Stomach (tissue), 4 donors: ENCODE measurements around the gene MTMR10.

Experiments
- POLR2A ChIP-seq, 4 donors: fragments of 450-650 bp; IDR thresholded peaks; one replicate each; pipeline ENCODE4 v1.6.1; 2016; ENCODE audit warnings: antibody characterized with exemption in 4 of 4, control low read depth in 2 of 4, mild to moderate bottlenecking in 1 of 4, moderate library complexity in 1 of 4
- POLR2AphosphoS5 ChIP-seq, 3 donors: sonication (generic); formaldehyde crosslinking; IDR thresholded peaks; one replicate each; pipeline ENCODE4 v1.6.1; 2016; ENCODE audit warnings: antibody characterized with exemption in 3 of 3
- TF ChIP-seq, protein P1 (sequence below), 7 experiments: fragments of 450-650 bp in 4 of 7; fragments of 200-600 bp in 3 of 7; sonication (generic) in 3 of 7; IDR thresholded peaks; one replicate each; pipeline ENCODE4 v1.5.1; 2016 to 2019; ENCODE audit warnings: antibody characterized with exemption in 7 of 7, control low read depth in 2 of 7, mild to moderate bottlenecking in 1 of 7

DNA sequence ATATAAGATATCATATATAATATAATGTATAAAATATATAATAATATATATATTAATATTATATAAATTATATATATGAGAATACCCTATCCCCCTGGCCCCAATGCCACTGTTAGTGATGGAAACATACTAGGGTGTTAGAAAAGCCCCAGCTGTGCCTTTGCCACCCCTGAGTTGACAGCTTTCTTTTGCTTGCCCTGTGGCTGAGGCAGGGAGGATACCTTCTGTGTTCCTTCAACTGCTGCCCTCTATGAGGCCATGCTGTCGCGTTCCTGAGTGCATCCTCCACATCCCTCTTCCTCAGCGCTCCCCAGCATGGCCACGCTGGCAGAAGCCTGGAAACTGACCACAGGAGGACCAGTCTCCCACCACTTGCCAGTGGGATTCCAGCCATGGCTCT, 61.4 kb downstream of the MTMR10 start:
- no peak for TF ChIP-seq POLR2A (IDR thresholded peaks at IDR 0.05)
- TF ChIP-seq, protein P1, sequence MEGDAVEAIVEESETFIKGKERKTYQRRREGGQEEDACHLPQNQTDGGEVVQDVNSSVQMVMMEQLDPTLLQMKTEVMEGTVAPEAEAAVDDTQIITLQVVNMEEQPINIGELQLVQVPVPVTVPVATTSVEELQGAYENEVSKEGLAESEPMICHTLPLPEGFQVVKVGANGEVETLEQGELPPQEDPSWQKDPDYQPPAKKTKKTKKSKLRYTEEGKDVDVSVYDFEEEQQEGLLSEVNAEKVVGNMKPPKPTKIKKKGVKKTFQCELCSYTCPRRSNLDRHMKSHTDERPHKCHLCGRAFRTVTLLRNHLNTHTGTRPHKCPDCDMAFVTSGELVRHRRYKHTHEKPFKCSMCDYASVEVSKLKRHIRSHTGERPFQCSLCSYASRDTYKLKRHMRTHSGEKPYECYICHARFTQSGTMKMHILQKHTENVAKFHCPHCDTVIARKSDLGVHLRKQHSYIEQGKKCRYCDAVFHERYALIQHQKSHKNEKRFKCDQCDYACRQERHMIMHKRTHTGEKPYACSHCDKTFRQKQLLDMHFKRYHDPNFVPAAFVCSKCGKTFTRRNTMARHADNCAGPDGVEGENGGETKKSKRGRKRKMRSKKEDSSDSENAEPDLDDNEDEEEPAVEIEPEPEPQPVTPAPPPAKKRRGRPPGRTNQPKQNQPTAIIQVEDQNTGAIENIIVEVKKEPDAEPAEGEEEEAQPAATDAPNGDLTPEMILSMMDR (IDR thresholded peaks at IDR 0.05) = no peak
- no peak for TF ChIP-seq POLR2AphosphoS5 (IDR thresholded peaks at IDR 0.05)
